GM19455 (cell line): ENCODE results near the gene MACROD1.

Experiments used
- ATAC-seq: cut with Tn5 transposase; IDR thresholded peaks from one replicate; pipeline ENCODE4 v1.9.1; 2021; ENCODE audit not compliant: unreplicated experiment

MACROD1 gene

DNA sequence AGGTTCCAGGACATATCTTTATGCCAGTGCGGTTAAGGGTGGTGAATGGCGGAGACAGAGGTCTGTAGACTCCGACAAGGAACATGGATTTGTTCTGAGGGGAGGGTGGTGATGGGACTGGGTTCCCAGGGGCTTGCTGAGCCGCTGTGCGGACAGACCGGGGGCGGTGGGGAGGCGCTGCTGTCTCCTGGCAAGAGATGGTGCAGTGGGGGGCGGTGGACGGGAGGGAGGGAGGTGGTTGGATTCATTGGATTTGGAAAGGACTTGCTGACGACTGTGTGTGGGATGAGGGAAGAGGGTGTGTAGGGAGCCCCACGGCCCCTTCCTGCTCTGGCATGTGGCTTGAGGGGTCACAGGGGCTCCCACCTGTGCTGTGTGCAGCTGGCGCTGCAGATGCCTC is 87.0 kb downstream of the MACROD1 start:
- no peak for ATAC-seq

DNA sequence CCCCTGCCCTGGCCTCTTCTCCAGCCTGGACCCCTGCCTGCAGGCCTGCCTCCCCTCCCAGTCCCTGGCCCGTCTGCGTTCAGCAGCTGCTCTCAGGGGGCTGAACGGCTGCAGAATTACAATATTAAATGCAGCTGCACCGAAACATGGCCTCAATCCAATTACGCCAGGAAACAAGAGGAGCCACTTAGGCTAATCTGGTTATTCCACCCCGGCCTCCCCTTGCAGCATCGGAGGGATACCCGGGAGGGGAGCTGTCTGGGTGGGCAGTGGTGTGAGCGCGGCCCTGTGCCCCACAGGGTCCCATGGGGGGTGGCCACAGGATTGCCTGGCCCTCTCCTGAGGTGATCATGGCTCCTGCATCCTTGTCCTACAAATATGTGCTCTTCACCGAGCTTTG is 87.6 kb downstream of the MACROD1 start:
- ATAC-seq, result no peak

DNA sequence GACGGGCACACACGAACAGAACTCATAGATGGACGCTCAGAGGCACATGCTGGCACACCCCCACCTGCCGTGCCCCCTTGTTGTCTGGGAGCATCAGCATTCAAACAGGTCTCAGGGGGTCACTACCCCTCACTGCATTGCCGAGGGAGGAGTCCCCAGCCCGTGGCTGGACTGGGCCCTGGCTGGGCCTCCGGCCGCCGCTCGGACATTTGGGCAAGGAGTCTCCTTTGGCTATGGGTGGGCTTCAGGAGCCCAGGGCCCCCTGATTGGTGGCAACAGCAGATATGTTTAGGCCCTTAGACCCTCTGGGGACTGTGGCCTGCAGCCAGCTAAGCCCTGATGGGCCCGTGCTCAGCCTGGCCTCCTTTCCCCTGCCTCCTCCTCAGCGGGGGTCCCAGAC is 88.3 kb downstream of the MACROD1 start:
- ATAC-seq, result no peak

DNA sequence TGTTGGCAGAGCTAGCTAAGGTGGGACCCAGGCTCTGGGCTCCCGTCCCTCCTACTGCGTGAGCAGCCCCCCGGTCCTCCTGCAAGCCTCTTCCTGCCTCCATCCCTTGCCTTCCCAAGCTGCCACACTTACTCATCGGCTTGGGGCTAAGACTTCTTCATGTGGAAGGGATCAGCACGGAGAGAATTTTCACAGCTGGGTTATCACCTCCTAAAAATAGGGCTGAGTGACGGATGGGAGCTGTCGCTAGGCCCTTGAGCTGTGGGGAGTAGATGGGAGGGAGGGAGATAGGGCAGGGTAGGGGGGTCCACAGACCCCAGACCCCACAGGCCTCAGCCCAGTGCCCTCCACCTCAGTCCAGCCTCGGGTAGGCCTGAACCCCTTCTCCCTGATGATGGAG is 89.2 kb downstream of the MACROD1 start:
- ATAC-seq, result no peak

DNA sequence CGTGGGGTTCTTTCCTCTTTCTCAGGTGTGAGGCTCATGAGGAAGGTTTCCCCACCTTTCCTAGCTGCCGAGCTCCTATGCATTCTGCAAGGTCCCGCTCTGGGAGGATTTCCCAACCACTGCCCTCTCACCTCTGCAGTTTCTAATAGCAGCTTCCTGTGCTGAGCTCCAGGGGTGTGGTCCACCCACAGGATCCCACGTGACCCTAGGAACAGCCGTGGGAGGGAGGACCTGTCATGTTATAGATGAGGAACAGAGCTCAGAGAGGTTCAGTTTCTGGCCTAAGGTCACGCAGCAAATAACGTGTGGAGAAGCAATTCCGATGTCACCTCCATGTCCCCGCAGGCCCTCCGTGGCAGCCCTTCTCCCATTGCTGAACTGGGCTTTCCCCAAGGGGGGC is 91.7 kb downstream of the MACROD1 start:
- ATAC-seq, result no peak

DNA sequence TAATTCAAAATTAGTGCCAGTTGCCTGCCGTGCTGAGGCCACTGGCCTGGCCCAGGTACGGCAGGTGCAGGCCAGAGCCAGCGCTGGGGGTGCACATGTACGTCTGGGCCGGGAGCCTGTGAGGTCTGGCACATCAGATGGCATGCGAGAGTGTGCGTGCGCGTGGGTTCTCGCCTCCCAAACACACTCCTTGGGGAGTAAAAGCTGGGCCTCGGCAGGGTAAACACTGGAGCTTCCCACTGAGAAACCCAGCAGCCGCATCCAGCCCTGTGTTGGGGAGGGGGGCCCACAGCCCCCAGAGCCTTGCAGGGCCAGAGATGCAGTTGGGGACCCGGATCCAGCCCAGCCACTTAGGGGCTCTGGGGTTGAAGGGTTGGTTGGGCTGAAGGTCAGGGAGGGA is 92.4 kb downstream of the MACROD1 start:
- ATAC-seq, result no peak

DNA sequence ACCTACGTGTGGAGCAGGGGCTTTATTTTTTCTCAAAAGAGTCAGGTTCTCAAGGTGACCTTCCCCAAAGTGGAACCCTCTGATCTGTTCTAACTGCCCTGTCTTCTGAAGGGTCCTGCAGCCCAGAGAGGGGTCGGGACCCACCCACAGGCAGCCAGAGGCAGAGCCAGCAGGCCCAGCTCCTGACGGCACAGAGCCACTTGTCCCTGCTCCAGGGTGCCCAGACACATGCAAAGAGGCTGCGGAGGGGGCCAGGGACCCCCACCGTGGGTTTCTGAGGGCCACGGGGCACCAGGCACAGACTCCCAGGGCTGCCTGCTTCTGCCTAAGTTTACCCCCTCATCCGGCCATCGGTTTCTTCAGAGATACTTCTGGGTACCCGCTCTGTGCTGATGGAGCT is 93.0 kb downstream of the MACROD1 start:
- no peak for ATAC-seq

DNA sequence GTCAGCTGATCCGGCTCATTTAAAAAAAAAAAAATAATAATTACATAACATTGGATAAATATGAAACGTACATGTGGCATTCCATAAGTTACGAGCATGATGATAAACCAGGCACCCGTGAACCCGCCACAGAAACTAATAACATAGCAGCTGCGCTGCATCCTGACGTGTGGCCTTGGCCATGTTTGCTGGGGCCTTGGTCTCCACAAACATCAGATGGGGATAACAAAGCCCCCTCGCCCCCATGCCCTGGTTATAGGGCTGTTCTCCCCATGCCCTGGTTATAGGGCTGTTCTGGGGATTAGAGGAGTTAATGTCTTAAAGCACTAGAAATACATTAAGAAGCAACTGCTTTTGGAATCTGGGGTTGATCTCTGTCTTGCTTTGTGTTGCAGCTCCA is 93.5 kb downstream of the MACROD1 start:
- ATAC-seq, result no peak

DNA sequence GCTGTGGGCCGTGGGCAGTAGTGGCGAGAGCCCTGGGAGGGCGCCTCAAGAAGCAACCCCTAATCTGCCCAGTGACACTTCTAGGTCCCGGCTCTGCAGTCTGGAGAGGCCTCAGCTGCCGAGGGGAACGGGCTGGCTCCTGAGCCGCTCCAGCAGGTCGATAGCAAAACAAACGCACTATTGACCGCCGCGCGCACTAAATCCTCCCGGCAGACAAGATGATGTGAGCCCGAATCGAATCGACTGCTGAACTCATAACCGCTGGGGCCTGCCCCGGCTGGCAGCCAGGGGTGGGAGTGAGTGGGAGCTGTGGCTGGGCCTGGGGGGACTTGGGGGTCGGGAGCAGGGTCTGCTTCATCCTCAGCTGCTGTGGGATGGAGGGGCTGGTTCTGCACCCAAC is 94.1 kb downstream of the MACROD1 start:
- ATAC-seq, result no peak

DNA sequence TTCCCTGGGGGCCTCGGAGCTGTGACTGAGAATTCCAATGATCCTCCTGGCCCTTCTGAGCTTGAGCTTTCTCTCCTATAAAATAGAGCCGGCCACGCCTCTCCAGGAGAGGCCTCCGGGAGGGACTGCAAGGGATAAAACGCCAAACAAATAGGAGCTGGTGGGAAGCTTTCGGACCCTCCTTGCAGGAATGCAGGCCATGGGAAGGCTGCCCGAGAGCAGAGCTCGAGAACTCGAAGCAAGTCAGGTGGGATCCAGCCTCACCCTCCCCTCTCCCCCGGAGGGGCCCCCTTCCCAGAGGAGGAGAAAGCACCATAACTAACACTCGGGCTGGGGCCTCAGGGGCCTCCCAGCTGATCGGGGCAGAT is 95.6 kb downstream of the MACROD1 start:
- ATAC-seq, result no peak

DNA sequence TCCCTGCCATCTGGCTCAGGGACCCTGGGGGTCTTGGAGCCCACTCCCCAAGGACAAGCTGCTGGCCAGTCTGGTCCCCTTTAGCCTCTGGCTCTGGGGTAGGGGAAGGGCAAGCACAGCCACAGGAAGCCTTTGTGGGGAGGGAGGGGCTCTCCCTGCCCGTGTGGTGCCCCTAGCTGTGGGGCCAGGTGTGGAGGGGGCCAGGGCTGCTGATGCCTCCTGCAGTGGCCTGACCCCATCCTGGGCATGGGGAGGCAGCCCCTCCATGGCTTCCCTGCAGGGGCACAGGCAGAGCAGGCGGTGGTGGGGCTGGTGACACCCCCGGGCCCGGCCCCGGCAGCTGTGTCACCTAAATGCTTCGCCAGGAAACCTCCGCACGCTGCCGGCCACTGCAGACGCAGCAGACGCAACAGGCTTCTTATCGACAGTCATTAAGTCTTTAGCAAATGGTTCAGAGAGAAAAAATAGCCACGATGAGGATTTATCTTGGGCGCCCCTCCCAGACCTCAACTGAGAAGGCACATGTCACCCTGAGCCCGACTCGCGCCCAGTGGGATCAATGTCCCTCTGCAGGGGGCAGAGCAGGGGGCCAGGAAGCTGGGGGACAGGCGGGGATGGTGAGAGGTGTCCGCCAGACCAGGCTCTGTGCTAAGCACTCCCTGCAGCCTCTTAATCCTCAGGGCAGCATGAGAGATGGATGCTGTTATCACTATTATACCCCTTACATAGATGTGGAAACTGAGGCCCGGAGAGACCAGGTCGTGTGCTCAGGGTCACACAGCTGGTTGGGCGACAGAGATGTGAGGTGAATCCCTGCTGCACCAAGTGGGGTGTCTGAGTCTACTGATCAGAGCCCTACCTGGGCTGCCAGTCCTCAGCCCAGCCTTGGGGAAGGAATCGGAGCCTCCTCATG is 96.3 kb downstream of the MACROD1 start:
- ATAC-seq, result no peak

DNA sequence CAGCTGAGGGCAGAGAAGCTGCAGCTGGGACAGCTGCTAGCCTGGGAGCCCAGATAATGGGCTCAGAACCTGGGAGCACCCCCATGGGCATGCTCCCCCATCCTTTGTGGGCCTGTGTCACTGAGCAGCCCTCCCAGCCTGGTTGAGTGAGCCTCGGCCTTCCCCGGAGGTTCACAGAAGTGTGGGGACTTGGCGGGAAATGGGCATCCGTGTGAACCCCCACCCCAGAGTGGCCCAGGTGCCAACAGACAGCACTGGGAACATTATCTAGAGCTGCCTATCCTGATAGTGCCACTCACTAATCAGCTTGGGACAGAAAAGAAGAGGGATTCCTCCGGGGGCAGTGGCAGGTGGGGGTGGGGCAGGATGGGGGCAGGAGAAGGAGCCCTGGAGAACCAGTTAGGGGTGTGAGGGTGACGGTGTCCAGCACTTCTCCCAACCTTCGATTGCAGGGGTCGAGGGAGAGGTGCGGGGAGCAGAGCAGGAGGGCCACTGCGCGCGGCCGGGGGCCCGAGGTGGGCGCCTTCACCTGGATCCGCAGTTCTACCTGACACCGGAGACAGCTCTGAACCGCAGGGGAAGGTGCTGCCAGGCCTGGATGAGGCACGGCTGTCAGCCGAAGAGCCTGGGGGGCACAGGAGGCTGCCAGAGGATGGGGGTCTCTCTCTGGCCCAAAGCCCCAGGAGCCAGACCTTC is 97.1 kb downstream of the MACROD1 start:
- ATAC-seq, result no peak

DNA sequence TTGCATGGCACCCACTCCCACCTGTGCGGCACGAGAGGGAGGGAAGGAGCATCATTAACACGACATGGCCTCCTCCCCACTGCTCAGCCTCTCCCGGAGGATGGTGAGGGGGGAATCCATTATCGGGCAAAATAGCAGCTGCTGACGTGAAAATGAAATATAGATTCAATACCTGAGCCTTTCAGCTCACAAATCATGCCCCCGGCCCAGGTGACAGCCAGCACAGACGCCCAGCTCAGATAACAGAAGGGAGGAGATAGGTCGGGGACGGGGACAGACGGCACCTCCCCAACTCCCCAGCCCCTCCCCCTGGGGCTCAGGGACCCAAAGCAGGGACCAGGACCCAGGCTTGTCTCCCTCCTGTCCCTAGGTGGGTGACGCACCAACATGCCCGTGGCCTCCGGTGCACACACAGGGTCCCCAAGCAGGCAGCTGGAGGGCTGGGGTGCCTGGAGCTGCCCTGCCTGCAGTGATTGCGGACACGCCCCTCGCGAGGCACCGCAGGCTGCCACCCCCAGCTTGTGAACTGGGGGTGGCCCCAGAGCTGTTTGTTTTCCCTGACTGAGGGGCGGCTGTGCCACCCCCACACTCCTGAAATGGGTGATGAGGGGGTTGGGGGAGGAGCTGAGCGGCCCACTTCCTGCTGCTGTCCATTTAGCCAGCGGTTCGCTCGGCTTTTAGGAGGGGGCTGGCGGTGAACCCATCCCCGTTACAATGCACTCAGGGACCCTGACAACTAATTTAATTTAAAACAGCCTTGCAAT is 98.5 kb downstream of the MACROD1 start:
- no peak for ATAC-seq

DNA sequence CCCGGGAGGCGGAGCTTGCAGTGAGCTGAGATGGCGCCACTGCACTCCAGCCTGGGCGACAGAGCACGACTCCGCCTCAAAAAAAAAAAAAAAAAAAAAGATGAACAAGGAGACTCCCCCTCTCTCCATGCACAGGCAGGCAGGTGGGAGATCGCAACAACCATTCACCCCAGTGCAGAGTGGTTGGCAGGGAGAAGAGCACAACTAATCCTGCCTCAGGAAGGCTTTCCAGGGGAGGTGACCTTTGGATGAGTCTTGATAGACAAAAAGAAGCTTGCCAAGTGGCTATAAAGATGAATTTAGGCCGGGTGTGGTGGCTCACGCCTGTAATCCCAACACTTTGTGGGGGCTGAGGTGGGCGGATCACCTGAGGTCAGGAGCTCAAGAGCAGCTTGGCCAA is 100.2 kb downstream of the MACROD1 start:
- ATAC-seq, result no peak

DNA sequence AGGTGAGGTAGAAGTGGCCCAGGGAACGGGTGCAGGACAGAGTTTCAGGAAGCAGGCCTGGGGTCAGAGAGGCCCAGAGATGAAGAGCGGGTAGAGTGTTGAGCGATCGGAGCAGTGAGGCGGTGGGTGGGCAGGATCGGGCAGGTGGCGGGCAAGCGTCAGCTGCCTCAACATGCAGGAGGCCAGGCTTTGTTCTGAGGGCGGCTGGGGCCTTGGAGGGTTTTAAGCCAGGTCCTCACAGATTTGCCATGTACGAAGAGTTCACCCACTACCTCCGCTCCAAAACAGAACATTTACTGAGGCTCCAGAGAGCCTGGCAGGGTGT is 100.8 kb downstream of the MACROD1 start:
- ATAC-seq, result no peak

DNA sequence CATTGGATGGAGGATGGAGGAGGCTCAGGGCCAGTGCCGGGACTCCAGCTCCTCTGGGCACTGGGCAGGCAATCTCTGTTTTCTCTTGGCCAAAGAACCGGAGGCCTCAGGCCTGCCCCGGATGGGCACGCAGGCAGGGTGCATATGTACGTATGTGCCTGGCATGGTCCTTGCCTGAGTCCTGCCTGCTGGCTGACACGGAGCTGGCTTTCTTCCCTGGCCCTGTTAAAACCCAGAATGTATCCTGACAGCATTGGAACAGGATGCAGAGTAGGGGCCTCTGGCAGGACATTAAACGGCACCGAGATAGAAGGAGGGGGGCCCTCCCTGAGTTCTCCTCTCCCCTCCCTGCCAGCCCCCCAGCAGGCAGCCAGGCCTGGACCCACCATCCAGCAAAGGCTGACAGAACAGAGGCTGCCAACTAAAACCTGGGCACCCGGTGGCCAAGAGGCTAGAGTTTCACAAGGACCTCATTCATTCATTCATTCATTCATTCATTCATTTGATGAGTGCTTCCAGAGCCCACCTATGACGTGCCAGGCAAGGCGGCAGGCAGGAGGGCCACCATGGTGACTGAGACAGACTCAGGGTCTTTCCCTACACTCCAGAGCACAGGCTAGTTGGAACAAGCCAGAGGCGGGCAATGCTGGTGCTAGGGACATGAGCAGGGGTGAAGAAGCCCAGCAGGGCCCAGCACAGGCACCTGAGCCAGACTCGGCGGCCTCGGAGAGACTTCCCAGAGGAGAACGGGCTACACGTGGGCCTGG is 101.4 kb downstream of the MACROD1 start:
- no peak for ATAC-seq

DNA sequence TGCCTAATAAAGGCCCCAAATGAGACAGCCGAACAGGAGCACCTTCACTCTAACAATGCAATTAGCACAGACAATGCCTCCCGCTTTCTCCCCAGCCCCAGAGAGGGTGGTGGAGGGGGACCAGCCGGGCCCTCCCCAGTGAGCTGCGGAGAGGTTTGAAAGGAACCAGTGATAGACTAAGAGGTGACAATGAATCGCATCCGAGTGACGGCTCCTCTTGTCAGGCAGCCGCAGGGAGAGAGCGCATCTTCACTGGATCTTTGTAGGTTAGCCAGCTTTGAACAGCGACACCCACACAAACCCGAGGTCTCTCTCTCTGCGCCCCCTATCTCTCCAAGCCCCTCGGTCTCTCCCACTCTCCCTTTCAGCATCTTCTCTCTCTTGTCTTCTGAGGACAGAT is 102.1 kb downstream of the MACROD1 start:
- no peak for ATAC-seq

DNA sequence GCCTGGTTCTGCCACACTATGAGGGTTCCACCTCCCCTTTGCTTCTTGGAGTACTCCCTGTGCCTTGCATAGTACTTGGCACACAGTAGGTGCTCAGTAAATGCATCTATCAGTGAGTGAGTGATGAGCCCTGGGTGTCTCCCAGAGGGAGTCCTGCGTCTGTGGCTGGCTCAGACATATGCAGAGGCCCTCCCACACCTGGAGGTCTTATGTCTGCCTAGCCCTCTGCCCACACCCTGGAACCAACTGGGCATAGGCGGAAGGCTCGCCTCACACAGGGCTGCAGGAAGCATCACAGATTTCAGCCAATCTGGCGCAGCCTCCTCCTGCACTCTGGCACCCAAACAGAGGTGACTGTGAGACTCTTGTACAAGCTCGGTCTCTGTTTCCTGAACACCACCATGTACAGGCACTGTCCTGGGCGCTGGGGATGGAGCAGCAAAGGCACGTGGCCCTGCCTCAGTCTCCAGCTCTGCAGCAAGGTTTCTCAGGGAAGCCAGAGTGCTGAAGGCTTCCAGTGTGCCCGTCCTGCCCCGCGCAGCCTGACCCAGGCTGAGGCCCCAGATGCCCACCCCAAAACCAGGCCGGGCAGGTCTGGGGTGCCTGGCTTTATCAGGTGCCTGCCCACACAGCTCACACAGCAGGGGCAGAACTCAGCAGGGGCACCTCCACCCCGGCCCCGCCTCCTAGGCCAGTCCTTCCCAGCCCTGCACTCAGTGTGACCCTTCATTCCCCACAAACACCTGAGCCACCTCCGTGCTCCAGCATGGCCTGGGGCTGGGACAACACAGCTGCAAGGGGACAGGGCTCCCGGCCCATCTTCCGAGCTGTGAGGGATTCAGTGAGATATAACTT is 103.5 kb downstream of the MACROD1 start:
- no peak for ATAC-seq

DNA sequence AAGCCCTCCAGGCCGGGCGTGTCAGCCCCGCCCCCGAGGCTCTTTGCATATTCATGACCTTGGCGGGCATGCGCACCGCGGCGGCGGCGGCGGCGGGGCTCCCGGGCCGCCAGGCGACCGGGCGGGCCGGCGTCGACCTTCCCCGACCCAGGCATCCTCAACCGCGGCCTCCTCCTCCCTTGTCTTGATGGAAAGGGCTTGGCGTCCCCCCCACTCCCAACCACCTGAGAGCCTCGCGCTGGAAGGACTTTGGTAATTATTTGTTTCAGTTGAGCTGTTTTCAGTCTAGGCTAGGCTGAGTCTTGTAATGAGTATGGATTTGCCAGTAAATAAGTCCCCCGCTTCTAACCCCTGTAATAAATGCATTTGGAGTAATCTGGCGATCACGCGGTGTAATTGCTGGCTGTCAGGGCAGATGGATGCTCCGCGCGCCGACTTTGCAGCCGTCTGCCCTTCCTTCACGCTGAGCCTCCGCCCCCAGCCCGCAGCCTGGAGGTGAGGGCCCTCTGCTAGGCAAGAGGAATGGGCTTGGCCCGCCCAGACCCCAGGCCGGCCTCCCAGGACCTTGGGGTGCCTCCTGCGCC is 105.0 kb downstream of the MACROD1 start:
- ATAC-seq, result no peak

DNA sequence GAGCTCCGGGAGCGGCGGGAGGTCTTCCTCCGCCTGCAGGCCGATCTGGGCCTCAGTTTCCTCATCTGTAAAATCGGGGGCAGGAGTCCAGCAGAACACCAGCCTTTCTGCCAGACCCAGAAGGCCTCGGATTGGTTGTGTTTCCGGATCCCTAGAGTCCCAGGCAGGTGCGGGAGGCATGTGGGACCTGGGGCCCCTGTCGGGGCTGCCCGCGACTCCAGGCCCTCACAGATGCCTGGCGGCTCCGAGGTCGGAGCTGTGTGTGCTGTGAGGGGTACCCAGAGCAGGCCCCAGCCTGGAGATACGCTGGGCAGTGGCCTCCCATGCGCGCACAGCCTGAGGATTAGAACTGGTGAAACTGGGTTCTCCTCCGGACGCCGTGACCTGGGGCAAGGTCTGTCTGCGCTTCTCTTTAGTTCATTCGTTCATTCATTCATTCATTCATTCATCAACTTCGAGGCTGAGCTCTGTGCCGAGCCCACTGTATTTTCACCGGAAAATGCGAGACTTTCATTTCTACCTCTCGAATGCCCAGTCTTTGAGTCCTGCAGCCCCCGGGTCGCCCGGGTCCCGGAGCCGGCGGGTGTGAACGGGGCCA is 105.6 kb downstream of the MACROD1 start:
- ATAC-seq, result no peak
